NCI-H748 treated with DMSO at 0.1 percent for 48 hours (cell line): Measurements from ENCODE around the gene RIPK1.
"Not testable (repeated sequence)": the region's sequence is repeated elsewhere in the genome, so short reads cannot be mapped to it uniquely, and the experiment has no call there.

Experiments
- DNase-seq: peaks from one replicate; lab custom pipeline; 2025; lab: John Stamatoyannopoulos, UW

RIPK1 gene

GRCh38 chr6:3045777-3046176, 22.5 kb upstream of the RIPK1 start:
- DNase-seq = no peak

- DNase-seq = no peak
Observed at GRCh38 chr6:3046295-3046694, 22.0 kb upstream of the RIPK1 start.

- DNase-seq = not testable (repeated sequence)
Observed at GRCh38 chr6:3048009-3048408, 20.3 kb upstream of the RIPK1 start.

- no peak for DNase-seq
Observed at GRCh38 chr6:3052481-3053230, 15.6 kb upstream of the RIPK1 start.

- DNase-seq = no peak
Observed at GRCh38 chr6:3053231-3053508, 15.1 kb upstream of the RIPK1 start.

GRCh38 chr6:3054229-3055157, 13.8 kb upstream of the RIPK1 start:
- peak; percentile 60 for DNase-seq

GRCh38 chr6:3055158-3055499, 13.2 kb upstream of the RIPK1 start:
- DNase-seq = not testable (repeated sequence)

GRCh38 chr6:3057063-3057770, 11.1 kb upstream of the RIPK1 start:
- DNase-seq = no peak

GRCh38 chr6:3058957-3059356, 9.3 kb upstream of the RIPK1 start:
- DNase-seq = no peak

- not testable (repeated sequence) for DNase-seq
Observed at GRCh38 chr6:3060092-3060491, 8.2 kb upstream of the RIPK1 start.

GRCh38 chr6:3061501-3061941, 6.8 kb upstream of the RIPK1 start:
- no peak for DNase-seq

GRCh38 chr6:3063340-3063732, 5.0 kb upstream of the RIPK1 start:
- DNase-seq = not testable (repeated sequence)

GRCh38 chr6:3063733-3064700, 4.3 kb upstream of the RIPK1 start:
- peak; percentile 73 for DNase-seq

GRCh38 chr6:3071568-3071967, 3.3 kb downstream of the RIPK1 start:
- no peak for DNase-seq

GRCh38 chr6:3072798-3073197, 4.5 kb downstream of the RIPK1 start:
- DNase-seq = no peak

- no peak for DNase-seq
Observed at GRCh38 chr6:3073382-3073781, 5.1 kb downstream of the RIPK1 start.

GRCh38 chr6:3075772-3076113, 7.4 kb downstream of the RIPK1 start:
- no peak for DNase-seq

GRCh38 chr6:3076320-3076719, 8.0 kb downstream of the RIPK1 start:
- DNase-seq = no peak

GRCh38 chr6:3077430-3077829, 9.1 kb downstream of the RIPK1 start:
- DNase-seq = no peak

GRCh38 chr6:3078952-3079351, 10.7 kb downstream of the RIPK1 start:
- not testable (repeated sequence) for DNase-seq

GRCh38 chr6:3079682-3080081, 11.4 kb downstream of the RIPK1 start:
- DNase-seq = no peak

GRCh38 chr6:3081960-3082359, 13.7 kb downstream of the RIPK1 start:
- DNase-seq = no peak
